ENCODE results near the gene RASGRP3.

Gene RASGRP3

DNA sequence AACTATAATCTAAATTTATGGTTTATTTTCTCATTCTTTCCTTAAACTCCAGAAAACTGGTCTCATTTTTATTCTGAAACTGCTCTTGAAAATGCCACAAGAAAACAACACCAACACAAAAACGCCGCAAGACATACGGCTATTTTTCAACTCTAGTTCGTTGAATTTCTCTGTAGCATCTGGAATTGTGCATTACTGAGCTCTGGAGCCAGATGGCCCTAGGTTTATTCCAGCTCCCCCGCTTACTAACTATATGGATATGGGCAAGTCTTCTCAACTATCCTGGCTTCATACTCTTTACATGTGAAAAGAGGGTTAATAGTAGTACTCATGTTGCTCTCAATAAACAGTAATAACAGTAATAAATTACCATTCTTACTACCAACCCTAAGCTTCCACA is 102.8 kb downstream of the RASGRP3 start:
- no peak for DNase-seq (ENCODE audit: low read depth, low spot score)

DNA sequence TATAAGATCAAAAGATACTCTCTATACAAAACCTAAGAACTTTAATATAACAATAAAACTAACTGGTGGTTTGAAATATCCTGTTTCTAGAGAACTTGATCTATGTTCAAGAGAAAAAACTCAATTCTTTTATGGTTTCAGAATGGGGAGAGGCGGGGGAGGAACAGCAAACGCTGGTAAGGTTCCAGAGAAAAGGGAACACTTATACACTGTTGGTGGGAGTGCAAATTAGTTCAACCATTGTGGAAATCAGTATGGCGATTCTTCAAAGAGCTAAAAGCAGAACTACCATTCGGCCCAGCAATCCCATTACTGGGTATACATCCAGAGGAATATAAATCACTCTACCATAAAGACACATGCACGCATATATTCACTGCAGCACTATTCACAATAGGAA is 105.4 kb downstream of the RASGRP3 start:
- no peak for DNase-seq (ENCODE audit: low read depth, low spot score)

GRCh38 chr2:33583194-33583938 is 106.9 kb downstream of the RASGRP3 start:
- DNase-seq (ENCODE audit: low read depth, low spot score) = no peak

GRCh38 chr2:33586766-33587165 is 110.3 kb downstream of the RASGRP3 start:
- no peak for DNase-seq (ENCODE audit: low read depth, low spot score)

- DNase-seq (ENCODE audit: low read depth, low spot score) = no peak
Measured at GRCh38 chr2:33588232-33588631, 111.8 kb downstream of the RASGRP3 start.

DNA sequence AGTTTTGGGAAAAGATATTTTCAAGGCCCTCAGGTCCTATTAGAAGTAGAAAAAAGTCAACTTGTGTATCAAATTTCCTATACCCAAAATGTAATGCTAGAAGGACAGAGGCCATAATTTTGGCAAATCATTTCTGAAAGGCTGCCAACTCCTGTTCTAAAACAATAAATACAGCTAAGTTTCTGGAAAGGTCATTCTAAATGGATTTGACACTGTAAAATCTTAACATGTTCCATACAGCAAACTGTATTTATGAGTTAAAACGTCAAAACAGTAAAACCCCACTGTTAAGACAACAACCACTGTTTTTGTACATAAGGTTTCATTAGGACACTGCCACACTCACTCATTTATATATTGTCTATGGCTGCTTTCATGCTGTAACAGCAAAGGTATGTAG is 113.0 kb downstream of the RASGRP3 start:
- DNase-seq (ENCODE audit: low read depth, low spot score) = no peak

- no peak for DNase-seq (ENCODE audit: low read depth, low spot score)
Measured at GRCh38 chr2:33595385-33595784, 118.9 kb downstream of the RASGRP3 start.

DNA sequence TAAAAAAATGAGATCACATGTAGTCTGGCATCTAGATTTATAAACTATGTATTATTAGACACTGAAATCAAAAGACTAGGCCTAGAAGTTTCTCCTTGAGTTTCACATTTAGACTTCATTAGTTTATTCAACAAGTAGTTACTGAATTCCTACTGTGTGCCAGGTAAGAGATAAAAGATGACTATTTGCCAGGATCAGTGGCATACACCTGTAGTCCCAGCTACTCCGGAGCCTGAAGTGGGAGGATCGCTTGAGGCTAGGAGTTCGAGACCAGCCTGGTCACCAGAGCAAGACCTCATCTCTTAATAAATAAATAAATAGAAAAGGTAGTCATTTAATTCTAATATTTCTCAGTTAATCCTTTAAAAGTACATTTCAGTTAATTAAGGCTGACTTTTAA is 120.6 kb downstream of the RASGRP3 start:
- DNase-seq (ENCODE audit: low read depth, low spot score) = no peak

- no peak for DNase-seq (ENCODE audit: low read depth, low spot score)
Measured at GRCh38 chr2:33598561-33599174, 122.2 kb downstream of the RASGRP3 start.

- peak; percentile 76 for DNase-seq (ENCODE audit: low read depth, low spot score)
Measured at GRCh38 chr2:33599175-33599942, 122.9 kb downstream of the RASGRP3 start, which contains the start of gene FAM98A. Gene FAM98A (minus strand): TSS chr2:33599299. CDS start chr2:33599221, 78 bp downstream.

DNA sequence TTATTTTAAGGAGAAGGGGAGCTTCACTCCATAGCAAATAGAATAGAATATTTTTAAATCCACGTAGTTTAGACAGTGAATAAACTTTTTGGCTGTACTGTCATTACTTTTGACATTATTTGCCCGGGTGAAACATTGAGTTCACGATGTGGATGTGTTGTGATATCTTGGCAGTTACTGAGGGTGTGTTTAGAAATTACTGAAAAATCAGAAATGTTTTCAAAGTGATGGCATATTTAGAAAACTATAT is 123.4 kb downstream of the RASGRP3 start:
- DNase-seq (ENCODE audit: low read depth, low spot score) = no peak

GRCh38 chr2:33602201-33602830 is 125.9 kb downstream of the RASGRP3 start:
- DNase-seq (ENCODE audit: low read depth, low spot score) = no peak

GRCh38 chr2:33603416-33603815 is 127.0 kb downstream of the RASGRP3 start:
- DNase-seq (ENCODE audit: low read depth, low spot score) = no peak

- no peak for DNase-seq (ENCODE audit: low read depth, low spot score)
Measured at GRCh38 chr2:33605056-33605455, 128.6 kb downstream of the RASGRP3 start.

DNA sequence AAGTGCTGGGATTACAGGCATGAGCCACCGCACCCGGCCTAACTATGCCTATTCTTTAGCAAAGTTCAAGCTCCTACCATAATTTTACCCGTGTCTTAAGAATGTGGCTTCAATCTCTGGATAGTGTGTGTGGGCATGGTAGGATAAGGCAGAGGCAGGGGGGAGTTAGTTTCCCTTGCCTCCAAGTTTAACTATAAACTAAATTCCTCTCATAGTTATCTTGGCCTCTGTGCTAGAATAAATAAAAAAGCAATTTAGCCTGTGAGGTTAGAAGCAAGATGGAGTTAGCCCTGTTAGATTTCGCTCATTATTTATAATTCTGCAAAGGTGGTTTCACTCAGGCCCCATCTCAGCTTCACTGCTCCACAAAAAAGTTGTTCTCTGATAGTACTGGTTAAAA is 129.7 kb downstream of the RASGRP3 start:
- DNase-seq (ENCODE audit: low read depth, low spot score) = no peak

DNA sequence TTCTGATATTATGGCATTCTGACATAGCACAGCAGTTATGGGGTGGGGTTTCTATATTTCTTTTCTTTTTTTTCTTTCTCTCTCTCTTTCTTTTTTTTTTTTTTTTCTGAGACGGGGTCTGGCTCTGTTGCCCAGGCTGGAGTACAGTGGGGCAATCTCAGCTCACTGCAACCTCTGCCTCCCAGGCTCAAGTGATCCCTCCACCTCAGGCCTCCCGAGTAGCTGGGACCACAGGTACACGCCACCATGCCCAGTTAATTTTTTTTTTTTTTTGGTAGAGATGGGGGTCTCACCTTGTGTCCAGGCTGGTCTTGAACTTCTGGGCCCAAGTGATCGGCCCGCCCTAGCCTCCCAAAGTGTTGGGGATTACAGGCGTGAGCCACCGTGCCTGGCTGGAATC is 130.2 kb downstream of the RASGRP3 start:
- no peak for DNase-seq (ENCODE audit: low read depth, low spot score)

DNA sequence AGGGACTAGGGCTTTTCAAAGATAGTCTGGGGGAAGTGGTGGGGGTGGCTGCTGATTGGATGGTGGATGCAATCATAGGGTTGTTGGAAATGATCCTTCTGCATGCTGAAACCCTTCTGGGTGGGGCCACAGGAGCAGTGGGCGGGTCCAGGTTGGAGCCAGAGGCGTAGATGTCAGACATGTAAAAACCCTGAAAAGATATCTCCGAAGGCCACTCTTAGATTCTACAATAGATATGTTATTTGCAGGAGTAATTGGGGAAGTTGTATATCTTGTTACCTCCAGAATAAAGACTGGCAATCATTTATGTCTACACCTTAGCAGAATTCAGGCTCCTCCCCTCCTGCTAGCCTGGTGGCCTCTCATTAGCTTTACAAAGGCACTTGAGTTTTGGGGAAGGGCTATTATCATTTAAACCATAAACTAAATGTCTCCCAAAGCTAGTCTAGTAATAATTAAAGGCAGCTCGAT is 130.8 kb downstream of the RASGRP3 start:
- peak; percentile 81 for DNase-seq (ENCODE audit: low read depth, low spot score)

DNA sequence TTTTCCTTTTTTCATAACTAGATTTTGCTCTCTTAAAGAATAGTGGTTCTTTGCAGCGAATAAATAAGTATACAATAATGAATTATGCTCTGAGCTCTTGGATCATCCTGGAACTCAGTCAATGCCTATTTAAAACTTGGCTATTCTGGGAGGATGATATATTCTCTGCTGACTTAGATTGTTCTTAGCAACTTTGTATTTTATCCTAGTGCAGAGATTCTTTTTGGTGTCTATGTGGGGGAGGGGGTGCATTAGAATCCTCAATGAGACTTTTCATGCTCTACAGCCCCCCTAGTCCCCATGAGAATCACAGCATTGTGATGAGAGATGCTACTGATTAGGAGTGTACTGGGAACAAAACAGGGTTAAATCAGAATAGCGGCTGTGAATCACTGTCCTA is 131.5 kb downstream of the RASGRP3 start:
- DNase-seq (ENCODE audit: low read depth, low spot score) = no peak

DNA sequence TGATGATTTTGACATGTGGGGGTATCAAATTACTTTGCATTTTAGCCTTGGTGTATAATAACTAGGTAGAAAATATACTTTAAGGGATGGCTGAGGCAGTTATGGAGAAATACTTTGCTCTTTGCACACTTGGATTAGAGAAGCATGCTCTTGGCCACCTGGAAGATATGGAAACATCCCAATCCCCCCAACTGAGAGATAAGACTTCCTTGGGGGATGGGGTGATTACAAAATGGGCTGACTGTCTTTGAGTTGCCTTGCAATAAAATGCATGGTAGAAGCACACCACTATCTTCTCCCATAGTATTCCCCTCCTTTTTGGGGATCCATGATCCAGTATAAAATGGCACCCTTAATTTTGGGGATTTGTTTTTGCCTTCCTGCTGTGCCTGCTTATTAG is 137.7 kb downstream of the RASGRP3 start:
- no peak for DNase-seq (ENCODE audit: low read depth, low spot score)

All from iPS DF 19.7 (cell line).